Uterus (tissue), 2 donors: Measurements from ENCODE around the gene CAPS.

Experiments used
- POLR2A ChIP-seq, 2 donors: fragments of 450-650 bp; IDR thresholded peaks; one replicate each; pipeline ENCODE4 v1.6.1; 2016; ENCODE audit warnings: antibody characterized with exemption in 2 of 2, mild to moderate bottlenecking in 1 of 2, moderate library complexity in 1 of 2
- TF ChIP-seq, protein P1 (sequence below), 4 experiments: fragments of 200-600 bp in 2 of 4; fragments of 450-650 bp in 2 of 4; sonication (generic) in 2 of 4; IDR thresholded peaks; one replicate each; pipeline ENCODE4 v1.5.1; 2016 to 2019; ENCODE audit warnings: antibody characterized with exemption in 4 of 4, mild to moderate bottlenecking in 2 of 4, moderate library complexity in 1 of 4

DNA sequence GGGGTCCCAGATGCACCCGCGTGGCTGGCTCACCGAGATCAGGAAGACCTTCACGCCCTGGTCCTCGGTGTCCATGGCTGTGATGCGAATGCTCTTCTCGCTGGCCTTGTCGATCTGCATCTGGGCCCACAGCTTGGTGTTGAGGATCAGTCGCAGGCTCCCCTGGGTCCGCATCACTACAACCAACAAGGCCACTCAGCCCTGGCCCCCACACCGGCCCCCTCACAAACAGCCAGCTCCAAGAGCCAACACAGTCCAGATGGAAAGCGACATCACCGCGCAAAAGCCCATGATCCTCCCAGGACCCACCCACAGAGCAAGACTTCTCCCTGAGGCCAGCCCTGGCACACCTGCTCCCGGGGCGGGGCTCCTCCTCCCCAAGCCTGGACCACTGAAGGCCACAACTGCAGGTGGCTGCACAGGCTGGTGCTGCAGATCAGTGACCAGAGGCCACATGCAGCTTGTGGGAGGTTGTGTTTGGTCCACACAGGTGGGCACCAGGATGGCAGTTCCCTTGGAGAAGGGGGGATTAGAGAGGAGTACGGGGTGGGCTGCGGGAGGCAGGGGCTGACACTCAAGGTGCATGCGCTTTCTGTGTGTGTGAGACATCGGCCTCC lies 4.5 kb downstream of the CAPS start:
- TF ChIP-seq, protein P1, sequence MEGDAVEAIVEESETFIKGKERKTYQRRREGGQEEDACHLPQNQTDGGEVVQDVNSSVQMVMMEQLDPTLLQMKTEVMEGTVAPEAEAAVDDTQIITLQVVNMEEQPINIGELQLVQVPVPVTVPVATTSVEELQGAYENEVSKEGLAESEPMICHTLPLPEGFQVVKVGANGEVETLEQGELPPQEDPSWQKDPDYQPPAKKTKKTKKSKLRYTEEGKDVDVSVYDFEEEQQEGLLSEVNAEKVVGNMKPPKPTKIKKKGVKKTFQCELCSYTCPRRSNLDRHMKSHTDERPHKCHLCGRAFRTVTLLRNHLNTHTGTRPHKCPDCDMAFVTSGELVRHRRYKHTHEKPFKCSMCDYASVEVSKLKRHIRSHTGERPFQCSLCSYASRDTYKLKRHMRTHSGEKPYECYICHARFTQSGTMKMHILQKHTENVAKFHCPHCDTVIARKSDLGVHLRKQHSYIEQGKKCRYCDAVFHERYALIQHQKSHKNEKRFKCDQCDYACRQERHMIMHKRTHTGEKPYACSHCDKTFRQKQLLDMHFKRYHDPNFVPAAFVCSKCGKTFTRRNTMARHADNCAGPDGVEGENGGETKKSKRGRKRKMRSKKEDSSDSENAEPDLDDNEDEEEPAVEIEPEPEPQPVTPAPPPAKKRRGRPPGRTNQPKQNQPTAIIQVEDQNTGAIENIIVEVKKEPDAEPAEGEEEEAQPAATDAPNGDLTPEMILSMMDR (IDR thresholded peaks at IDR 0.05) = no peak
- TF ChIP-seq POLR2A (IDR thresholded peaks at IDR 0.05) = no peak
